ENCODE data around the gene BCAR1.

GRCh38 chr16:75261590-75262078, 10.2 kb upstream of the BCAR1 start:
- TF ChIP-seq CTCF (conservative IDR thresholded peaks at IDR 0.05), result no peak
- no peak for TF ChIP-seq ZFX (IDR thresholded peaks at IDR 0.05)
